B cell (primary cell): ENCODE measurements around the gene MARS1.
A peak's percentile ranks its signal among the peaks of the same experiment; 100 is the strongest.

ENCODE experiments used
- CTCF ChIP-seq: fragments of 200-600 bp; IDR thresholded peaks from one replicate; pipeline ENCODE4 v1.8.0; 2022; ENCODE audit warnings: antibody characterized with exemption, mild to moderate bottlenecking
- EZH2 ChIP-seq: IDR thresholded peaks from 2 replicates; pipeline ENCODE4 v1.6.1; 2012; ENCODE audit warnings: borderline replicate concordance, low read depth, mild to moderate bottlenecking, moderate library complexity, low read length; ENCODE audit not compliant: insufficient read depth, poor library complexity, severe bottlenecking

- TF ChIP-seq CTCF: peak; percentile 37
- no peak for TF ChIP-seq EZH2
Observed at GRCh38 chr12:57491393-57492280, 3.8 kb downstream of the MARS1 start.
